Prostate gland (tissue), 2 donors: ENCODE measurements around the gene CHP2.

ENCODE experiments used
- CTCF ChIP-seq, 4 experiments: fragments of 200-600 bp in 2 of 4; fragments of 450-650 bp in 2 of 4; sonication (generic) in 2 of 4; IDR thresholded peaks; 1 replicate in 3 of 4; 2 replicates in 1 of 4; pipeline ENCODE4 v1.5.1; 2016 to 2019; ENCODE audit warnings: antibody characterized with exemption in 4 of 4, mild to moderate bottlenecking in 2 of 4, moderate library complexity in 2 of 4
- POLR2A ChIP-seq: fragments of 450-650 bp; IDR thresholded peaks from one replicate; pipeline ENCODE4 v1.6.1; 2016; ENCODE audit warnings: antibody characterized with exemption, mild to moderate bottlenecking
- POLR2AphosphoS5 ChIP-seq: sonication (generic); formaldehyde crosslinking; IDR thresholded peaks from one replicate; pipeline ENCODE4 v1.6.1; 2017; ENCODE audit warnings: antibody characterized with exemption

- no peak for TF ChIP-seq POLR2A
- no peak for TF ChIP-seq CTCF (IDR thresholded peaks at IDR 0.05)
- TF ChIP-seq POLR2AphosphoS5: no peak
These were observed 38.3 kb upstream of the CHP2 start for GRCh38 chr16:23716484-23716883.
